Measurements from ENCODE around the gene CREBZF.

DNA sequence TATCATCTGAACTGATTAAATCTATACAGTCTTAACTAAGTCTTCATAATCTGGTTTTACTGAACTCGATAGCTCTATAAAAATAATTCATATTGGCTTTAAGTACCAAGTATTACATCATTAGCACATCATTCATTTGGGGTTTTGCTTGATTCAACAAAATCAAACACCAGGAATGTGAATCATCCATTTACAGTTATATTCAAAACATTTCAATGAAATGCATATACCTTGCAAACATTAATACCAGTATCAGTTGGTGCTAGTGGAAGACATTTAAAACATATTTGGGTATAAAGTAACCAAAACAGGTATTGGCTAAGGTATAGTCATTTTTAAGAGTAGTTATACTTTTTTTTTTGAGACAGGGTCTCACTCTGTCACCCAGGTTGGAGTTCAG is 33.3 kb upstream of the CREBZF start:
- TF ChIP-seq EGR1 (IDR thresholded peaks at IDR 0.05): no peak
- TF ChIP-seq YY1 (IDR thresholded peaks at IDR 0.05; ENCODE audit: low read depth): no peak
- TF ChIP-seq, protein P1, sequence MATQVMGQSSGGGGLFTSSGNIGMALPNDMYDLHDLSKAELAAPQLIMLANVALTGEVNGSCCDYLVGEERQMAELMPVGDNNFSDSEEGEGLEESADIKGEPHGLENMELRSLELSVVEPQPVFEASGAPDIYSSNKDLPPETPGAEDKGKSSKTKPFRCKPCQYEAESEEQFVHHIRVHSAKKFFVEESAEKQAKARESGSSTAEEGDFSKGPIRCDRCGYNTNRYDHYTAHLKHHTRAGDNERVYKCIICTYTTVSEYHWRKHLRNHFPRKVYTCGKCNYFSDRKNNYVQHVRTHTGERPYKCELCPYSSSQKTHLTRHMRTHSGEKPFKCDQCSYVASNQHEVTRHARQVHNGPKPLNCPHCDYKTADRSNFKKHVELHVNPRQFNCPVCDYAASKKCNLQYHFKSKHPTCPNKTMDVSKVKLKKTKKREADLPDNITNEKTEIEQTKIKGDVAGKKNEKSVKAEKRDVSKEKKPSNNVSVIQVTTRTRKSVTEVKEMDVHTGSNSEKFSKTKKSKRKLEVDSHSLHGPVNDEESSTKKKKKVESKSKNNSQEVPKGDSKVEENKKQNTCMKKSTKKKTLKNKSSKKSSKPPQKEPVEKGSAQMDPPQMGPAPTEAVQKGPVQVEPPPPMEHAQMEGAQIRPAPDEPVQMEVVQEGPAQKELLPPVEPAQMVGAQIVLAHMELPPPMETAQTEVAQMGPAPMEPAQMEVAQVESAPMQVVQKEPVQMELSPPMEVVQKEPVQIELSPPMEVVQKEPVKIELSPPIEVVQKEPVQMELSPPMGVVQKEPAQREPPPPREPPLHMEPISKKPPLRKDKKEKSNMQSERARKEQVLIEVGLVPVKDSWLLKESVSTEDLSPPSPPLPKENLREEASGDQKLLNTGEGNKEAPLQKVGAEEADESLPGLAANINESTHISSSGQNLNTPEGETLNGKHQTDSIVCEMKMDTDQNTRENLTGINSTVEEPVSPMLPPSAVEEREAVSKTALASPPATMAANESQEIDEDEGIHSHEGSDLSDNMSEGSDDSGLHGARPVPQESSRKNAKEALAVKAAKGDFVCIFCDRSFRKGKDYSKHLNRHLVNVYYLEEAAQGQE (IDR thresholded peaks at IDR 0.05; ENCODE audit: low read depth): no peak
- TF ChIP-seq FOXM1 (IDR thresholded peaks at IDR 0.05; ENCODE audit: borderline replicate concordance, low read depth): no peak
- no peak for TF ChIP-seq CEBPB (IDR thresholded peaks at IDR 0.05)
- TF ChIP-seq ZBTB7A (IDR thresholded peaks at IDR 0.05; ENCODE audit: low read depth): no peak

Measured in Ishikawa (cell line).